Lower lobe of right lung (tissue), 2 donors: ENCODE measurements around the gene DGCR2. TPM values are rescaled to one million over a fixed set of nuclear protein-coding genes. Genes with fewer than 3 reads are reported as not detected.
"Not testable (repeated sequence)": the region's sequence is repeated elsewhere in the genome, so short reads cannot be mapped to it uniquely, and the experiment has no call there.

Source experiments
- ATAC-seq, 2 donors: fragments of 200-7000 bp; cut with Tn5 transposase; one replicate each; pipeline ENCODE4 v1.9.1; 2020 to 2022; ENCODE audit warnings: mild to moderate bottlenecking in 2 of 2, moderate library complexity in 2 of 2
- DNase-seq: peaks from one replicate; pipeline ENCODE4 v3.0.0-alpha.2; 2020
- H3K27ac ChIP-seq: fragments of 200-600 bp; one replicate; pipeline ENCODE4 v1.8.0; 2022
- H3K27me3 ChIP-seq: fragments of 200-600 bp; one replicate; pipeline ENCODE4 v1.8.0; 2022; ENCODE audit warnings: low read depth
- H3K36me3 ChIP-seq: fragments of 200-600 bp; one replicate; pipeline ENCODE4 v1.8.0; 2022; ENCODE audit warnings: mild to moderate bottlenecking
- H3K4me1 ChIP-seq: fragments of 200-600 bp; one replicate; pipeline ENCODE4 v1.8.0; 2022
- H3K4me3 ChIP-seq: fragments of 200-600 bp; one replicate; pipeline ENCODE4 v1.8.0; 2022; ENCODE audit warnings: mild to moderate bottlenecking
- H3K9me3 ChIP-seq: fragments of 200-600 bp; one replicate; pipeline ENCODE4 v1.8.0; 2022
- CTCF ChIP-seq: fragments of 200-600 bp; IDR thresholded peaks from one replicate; pipeline ENCODE4 v1.8.0; 2022; ENCODE audit warnings: antibody characterized with exemption, mild to moderate bottlenecking
- intact Hi-C: fragments of 100-400 bp; cut with DNase I; formaldehyde crosslinking; loops from one replicate; pipeline ENCODE4 v1.11.0; 2022
- total RNA-seq: library from RNA; stranded (reverse); fragmentation: NEBNext Ultra II Directional; extraction: Animal tissue kit (Norgen Biotek cat#: 25700); gene quantifications from one replicate; pipeline ENCODE4 v1.2.1, GENCODE V29; 2021
- donor health status: DM: no; HTN: yes; CAD: no; lungs with severe emphysema.

The DGCR2 gene
- total RNA-seq, 1 donor from 2014 or later: 62.9 TPM

DNA sequence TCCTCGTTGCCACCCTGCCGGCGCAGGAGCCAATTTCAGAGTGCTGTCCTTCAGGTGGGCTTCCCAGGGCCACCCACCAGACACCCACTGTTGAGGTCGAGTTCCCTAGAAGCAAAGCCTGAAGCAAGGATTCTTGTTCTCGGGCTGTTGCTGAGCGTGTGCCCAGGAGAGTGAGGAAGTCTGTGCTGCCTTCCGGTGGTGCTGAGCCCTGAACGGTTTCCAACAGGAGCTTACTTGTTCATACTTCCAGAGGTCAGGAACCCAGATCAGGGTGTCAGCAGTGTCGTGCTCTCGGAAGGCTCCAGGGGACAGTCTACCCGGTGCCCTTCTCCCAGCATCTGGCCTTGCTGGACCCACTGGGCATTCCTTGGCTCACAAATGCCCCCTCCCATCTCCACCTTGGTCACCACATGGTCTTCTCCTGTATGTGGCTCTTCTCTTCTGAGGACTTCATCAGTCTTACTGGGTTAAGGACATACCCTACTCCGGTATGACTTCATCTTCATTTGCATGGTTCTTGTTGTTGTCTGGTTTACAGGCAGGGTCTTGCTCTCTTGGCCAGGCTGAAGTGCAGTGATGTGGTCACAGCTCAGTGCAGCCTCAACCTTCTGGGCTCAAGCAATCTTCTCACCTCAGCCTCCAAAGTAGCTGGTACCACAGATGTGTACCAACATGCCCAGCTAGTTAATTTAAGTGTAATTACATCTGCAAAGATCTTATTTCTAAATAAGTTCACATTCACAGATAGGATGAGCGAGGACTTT, 45.1 kb upstream of the DGCR2 start:
- H3K4me1 ChIP-seq: peaks cover 29% of the 10 kb centered on the region
- DNase-seq: no peak
- H3K36me3 ChIP-seq: no peaks in the 10 kb centered on the region
- H3K9me3 ChIP-seq: no peaks in the 10 kb centered on the region
- peaks cover 69% of the 10 kb centered on the region for H3K27me3 ChIP-seq
- TF ChIP-seq CTCF: no peak
- ATAC-seq: no peak
- no peak overlapping the region for H3K27ac ChIP-seq
- no peak overlapping the region for H3K4me3 ChIP-seq
- intact Hi-C loops: no loop called here

GRCh38 chr22:19166421-19166820, 44.2 kb upstream of the DGCR2 start:
- no peak for DNase-seq
- H3K4me1 ChIP-seq: peaks cover 22% of the 10 kb centered on the region
- no peak overlapping the region for H3K27ac ChIP-seq
- intact Hi-C loops: no loop called here
- no peaks in the 10 kb centered on the region for H3K9me3 ChIP-seq
- no peak overlapping the region for H3K4me3 ChIP-seq
- TF ChIP-seq CTCF: no peak
- peaks cover 71% of the 10 kb centered on the region for H3K27me3 ChIP-seq
- no peak for ATAC-seq
- no peaks in the 10 kb centered on the region for H3K36me3 ChIP-seq

GRCh38 chr22:19164425-19164824, 42.2 kb upstream of the DGCR2 start:
- intact Hi-C loops: no loop called here
- TF ChIP-seq CTCF: no peak
- no peaks in the 10 kb centered on the region for H3K9me3 ChIP-seq
- no peak overlapping the region for H3K4me3 ChIP-seq
- no peak for DNase-seq
- H3K36me3 ChIP-seq: no peaks in the 10 kb centered on the region
- H3K27me3 ChIP-seq: peaks cover 63% of the 10 kb centered on the region
- H3K27ac ChIP-seq: no peak overlapping the region
- H3K4me1 ChIP-seq: peaks cover 6% of the 10 kb centered on the region
- no peak for ATAC-seq

GRCh38 chr22:19158649-19159048, 36.4 kb upstream of the DGCR2 start:
- peaks cover 17% of the 10 kb centered on the region for H3K27me3 ChIP-seq
- H3K9me3 ChIP-seq, H3K36me3 ChIP-seq, H3K27ac ChIP-seq, H3K4me3 ChIP-seq, intact Hi-C loops, ATAC-seq, H3K4me1 ChIP-seq, DNase-seq: not testable (repeated sequence)

GRCh38 chr22:19156109-19156508, 33.9 kb upstream of the DGCR2 start:
- intact Hi-C loops, H3K4me1 ChIP-seq, H3K4me3 ChIP-seq, H3K9me3 ChIP-seq, H3K36me3 ChIP-seq, ATAC-seq, H3K27ac ChIP-seq, DNase-seq: not testable (repeated sequence)
- peaks cover 27% of the 10 kb centered on the region for H3K27me3 ChIP-seq

GRCh38 chr22:19152942-19153883, 31.0 kb upstream of the DGCR2 start:
- no peaks in the 10 kb centered on the region for H3K9me3 ChIP-seq
- peaks cover 7% of the 10 kb centered on the region for H3K4me1 ChIP-seq
- H3K36me3 ChIP-seq: no peaks in the 10 kb centered on the region
- intact Hi-C loops: no loop called here
- ATAC-seq: no peak
- no peak overlapping the region for H3K27ac ChIP-seq
- no peak for TF ChIP-seq CTCF
- no peak overlapping the region for H3K4me3 ChIP-seq
- H3K27me3 ChIP-seq: peaks cover 52% of the 10 kb centered on the region
- no peak for DNase-seq
